CD4-positive, alpha-beta T cell treated with Interleukin-17A for 4 hours (primary cell): ENCODE measurements around the gene TMEM129.

Experiments
- DNase-seq: peaks from one replicate; pipeline ENCODE4 v3.0.0-alpha.2; 2020; ENCODE audit warnings: mixed read lengths

The TMEM129 gene, protein sequence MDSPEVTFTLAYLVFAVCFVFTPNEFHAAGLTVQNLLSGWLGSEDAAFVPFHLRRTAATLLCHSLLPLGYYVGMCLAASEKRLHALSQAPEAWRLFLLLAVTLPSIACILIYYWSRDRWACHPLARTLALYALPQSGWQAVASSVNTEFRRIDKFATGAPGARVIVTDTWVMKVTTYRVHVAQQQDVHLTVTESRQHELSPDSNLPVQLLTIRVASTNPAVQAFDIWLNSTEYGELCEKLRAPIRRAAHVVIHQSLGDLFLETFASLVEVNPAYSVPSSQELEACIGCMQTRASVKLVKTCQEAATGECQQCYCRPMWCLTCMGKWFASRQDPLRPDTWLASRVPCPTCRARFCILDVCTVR

GRCh38 chr4:1721003-1721665 lies at the start of gene TMEM129, which contains the start of gene TACC3:
TSS of gene TMEM129 (minus strand) at chr4:1721323. CDS start at chr4:1720837, 486 bp downstream.
TSS of gene TACC3 (plus strand) at chr4:1721521. CDS start at chr4:1723422, 1,901 bp downstream.
- DNase-seq, result peak; percentile 98

GRCh38 chr4:1770791-1771231 lies 49.7 kb upstream of the TMEM129 start:
- no peak for DNase-seq

DNA sequence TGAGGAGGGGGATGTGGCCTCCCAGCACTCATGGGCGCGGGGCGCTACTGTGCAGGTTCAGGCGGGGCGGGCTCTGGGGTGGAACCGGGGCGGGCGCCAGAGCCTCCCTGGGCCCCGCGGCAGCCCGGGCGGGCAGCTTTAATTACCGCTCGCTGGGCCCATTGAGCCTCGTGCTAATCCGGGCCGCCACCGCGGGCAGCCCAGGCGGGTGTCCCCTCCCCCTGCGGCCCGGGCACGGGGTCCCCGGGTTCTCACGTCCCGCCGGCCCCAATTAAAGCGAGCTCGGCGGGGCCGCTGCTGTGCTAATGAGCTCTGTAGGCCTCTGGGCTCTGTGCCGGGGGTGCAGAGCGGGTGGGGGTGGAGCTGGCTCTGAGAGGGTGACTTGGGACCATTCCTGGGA lies 49.1 kb upstream of the TMEM129 start:
- no peak for DNase-seq

DNA sequence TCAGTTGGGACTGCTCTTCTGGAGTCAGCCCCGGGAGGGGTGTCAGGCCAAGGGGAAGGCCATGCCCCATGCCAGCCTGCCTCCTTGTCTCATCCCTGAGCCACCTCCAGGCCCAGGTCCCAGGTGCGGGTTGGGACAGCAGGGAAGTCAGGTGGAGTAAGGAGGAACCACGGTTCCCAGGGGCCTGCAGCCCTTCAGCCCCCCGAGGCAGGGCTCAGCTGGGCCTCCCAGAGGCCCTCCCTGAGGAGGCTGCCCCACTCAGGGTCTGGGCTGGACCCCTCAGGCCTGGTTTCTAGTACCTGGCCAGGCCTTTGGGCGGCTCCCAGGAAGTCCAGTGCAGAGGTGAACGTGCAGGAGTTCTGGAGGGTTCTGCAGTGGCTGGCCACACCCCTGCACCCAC lies 48.6 kb upstream of the TMEM129 start:
- no peak for DNase-seq

GRCh38 chr4:1768367-1769034 lies 47.4 kb upstream of the TMEM129 start:
- DNase-seq, result no peak

DNA sequence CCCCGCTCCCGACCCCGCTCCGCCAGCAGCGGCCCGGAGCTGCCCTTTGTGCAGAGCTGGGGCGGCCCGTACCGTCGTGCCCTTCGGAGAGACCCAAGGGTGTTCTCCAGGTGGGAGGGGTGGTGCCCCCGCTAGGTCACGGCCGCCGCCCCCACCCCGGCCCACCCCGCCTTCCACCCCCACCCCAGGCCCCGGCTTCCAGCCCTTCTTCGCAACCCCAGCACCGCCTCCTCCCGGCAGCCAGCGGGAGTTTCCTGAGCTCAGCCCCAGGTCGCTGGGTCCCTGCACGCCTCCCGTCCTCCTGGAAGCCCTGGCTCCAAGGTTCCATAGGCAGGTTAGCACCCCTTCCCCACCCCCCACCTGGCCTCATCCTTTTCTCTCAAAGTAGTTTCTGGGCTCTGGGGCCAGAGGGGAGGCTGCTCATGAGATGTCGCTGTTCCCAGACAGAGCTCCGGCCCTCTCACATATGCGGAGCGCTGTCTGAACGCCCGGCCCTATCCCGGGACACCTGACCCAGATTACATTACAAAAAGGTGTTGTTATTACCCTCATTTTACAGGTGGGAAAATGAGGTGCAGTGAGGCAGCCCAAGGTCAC lies 46.7 kb upstream of the TMEM129 start:
- peak; percentile 33 for DNase-seq

DNA sequence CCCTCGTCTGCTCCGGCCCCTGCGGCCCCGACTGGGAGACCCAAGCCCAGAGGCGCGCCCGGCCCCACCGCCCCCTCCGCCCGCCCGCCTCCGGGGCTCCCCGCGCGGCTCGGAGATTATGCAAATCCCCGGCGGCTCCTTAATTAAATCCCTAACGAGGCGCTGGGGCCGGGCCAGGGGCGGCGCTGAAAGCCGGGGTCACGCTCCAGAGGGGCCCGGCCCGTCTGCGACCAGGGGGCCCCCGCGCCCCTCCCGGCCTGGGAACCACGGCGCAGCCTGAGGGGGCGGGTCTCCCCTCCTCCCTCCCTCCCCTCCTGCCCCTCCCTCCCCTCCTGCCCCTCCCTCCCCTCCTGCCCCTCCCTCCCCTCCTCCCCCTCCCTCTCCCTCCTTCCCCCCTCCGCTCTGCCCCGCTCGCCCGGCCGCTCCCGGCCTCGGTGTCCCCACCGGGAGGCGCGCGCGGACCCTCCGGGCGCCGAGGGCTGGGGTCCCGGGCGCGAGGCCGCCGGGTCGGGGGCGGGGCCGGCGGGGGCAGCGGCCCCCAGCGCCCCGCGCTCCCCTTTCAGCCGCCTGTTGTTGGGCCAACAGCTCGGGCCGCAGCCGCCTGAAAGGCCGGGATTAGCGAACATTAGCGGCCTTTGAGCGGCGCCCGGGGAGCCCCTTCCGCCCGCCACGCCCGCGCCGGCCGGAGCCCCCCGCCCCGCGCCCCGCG lies 46.1 kb upstream of the TMEM129 start:
- DNase-seq, result peak; percentile 34

- no peak for DNase-seq
Observed at GRCh38 chr4:1766106-1767060, 45.3 kb upstream of the TMEM129 start.

GRCh38 chr4:1765409-1766072 lies 44.4 kb upstream of the TMEM129 start:
- no peak for DNase-seq

- DNase-seq, result no peak
Observed at GRCh38 chr4:1764670-1765069, 43.5 kb upstream of the TMEM129 start.

DNA sequence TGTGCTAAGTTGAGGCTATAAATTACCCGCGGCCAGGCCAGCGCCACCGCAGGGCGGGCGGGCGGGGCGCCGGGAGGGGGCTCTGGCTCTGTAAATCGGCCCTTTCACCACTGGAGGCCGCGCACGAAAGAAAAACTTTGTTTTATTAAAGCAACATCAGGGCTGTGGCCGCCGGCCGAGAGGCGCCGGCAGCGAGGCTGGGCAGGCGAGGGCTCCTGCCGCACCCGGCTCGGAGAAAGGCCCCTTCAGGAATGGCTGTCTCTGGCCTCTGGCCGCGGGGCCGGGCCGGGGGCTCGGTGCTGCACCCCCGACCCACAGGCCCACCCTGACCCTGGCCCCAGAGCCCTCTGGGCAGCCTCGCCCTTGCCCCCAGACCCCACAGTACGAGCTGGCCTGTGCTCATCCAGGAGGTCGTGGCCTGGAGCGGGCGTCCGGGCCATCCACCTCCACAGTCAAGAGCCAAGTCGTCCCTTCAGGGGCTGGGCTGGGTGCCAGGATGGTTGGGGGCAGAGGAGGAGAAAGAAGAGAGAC lies 42.5 kb upstream of the TMEM129 start:
- DNase-seq, result no peak

DNA sequence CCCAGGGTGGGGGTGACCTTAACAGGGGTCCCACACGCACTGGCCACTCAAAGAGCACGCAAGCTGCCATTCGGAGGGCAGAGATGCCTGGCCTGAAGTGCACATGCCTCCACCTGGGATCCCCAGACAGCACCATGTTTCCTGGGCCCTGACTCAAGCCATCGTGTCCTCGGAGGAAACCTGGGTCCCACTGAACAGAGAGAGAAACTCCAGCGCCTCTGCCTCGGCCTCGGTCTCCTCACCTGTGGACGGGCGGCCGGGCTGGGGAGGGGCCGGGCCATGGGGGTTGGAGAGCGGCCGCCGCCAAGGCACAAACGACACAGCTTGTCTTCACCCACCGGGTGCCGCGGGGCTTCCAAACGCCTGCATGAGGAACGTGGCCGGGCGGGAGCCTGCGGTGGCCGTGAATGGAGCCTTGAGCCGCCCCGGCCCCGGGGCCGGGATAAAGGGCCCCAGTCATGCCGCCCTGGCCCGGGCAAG lies 42.0 kb upstream of the TMEM129 start:
- no peak for DNase-seq

DNA sequence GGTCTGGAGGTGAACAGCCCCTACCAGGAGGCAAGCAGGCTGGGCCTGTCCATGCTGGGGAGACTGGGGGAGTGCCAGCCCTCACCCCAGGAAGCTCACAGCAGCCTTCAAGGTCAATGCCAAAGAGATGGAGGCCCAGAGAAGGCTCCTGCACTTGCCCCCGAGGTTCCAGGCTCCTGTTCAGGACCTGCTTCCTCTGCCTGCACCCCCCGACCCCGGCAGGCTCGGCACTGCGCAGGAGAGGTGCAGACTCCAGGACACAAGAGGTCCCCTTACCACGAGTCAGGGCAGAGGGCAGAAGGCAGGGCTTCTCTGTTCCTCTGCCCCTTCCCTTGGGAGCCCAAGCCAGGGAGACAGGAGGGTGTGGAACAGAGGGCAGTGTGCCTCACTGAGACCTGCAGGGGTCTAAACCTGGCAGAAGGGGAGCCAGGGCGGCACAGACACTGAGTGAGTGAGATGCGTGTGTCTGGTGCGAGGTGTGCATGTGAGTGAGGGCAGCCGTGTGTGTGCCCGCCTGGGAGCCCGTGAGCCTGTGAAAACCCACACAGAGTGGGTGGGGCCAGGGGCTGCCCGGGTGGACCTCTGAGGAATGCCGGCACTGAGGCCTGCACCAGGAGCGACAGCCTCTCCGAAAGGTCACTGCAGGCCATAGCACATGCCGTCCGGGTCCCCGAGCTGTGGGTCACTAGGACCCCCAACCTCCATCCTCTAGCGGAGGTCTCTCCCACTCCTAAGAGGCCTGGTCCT lies 41.3 kb upstream of the TMEM129 start:
- DNase-seq, result no peak

GRCh38 chr4:1761130-1761689 lies 40.1 kb upstream of the TMEM129 start:
- DNase-seq, result no peak

GRCh38 chr4:1760521-1761071 lies 39.5 kb upstream of the TMEM129 start:
- no peak for DNase-seq

GRCh38 chr4:1759818-1760223 lies 38.7 kb upstream of the TMEM129 start:
- DNase-seq, result no peak

DNA sequence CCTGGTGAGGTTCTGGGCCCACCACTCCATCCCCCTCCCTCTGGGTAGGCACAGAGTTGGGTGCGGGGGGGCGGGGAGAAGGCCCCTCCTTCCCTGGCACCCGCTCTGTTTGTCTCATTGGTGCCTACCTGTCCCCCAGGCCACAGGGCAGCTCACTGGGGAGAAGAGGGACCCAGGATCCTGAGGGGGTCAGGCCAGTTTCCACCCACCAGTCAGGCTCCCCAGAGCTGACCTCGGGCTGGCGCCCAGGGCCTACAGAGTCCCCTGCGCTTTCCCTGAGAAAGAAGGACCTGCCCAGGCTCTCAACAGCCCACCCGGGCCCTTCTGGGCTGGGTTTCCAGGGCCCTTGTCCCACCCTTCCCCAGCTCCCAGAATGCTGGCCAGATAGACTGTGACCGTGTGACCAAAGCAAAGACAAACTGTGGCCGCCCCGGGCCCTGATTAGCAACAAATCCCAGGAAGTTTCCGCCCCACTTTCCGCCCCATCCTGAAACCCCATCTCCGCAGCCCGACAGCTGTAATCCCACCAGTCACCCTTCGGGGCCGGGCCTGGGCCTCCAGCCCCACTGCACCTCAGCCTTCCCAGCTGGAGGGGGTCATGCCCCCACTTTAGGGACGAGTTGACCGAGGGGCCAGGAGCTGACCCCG lies 38.2 kb upstream of the TMEM129 start:
- no peak for DNase-seq
